Mesenchymal stem cell (in vitro differentiated cells and primary cell): ENCODE results near the gene GPR42.

Source experiments
- DNase-seq: peaks from one replicate; pipeline ENCODE4 v3.0.0-alpha.2; 2013
- H2AFZ ChIP-seq: one replicate; pipeline ENCODE4 v1.6.1; 2013; ENCODE audit warnings: low read depth, mild to moderate bottlenecking, control low read depth, inconsistent platforms, low read length, moderate library complexity
- H2AK5ac ChIP-seq: 2 replicates; pipeline ENCODE4 v1.6.1; 2013; ENCODE audit warnings: low read length, moderate library complexity, mild to moderate bottlenecking, inconsistent platforms; ENCODE audit not compliant: severe bottlenecking
- H2BK120ac ChIP-seq: one replicate; pipeline ENCODE4 v1.6.1; 2013; ENCODE audit warnings: low read depth, mild to moderate bottlenecking, inconsistent platforms, low read length, moderate library complexity
- H2BK12ac ChIP-seq, 2 experiments: one replicate each; pipeline ENCODE4 v1.6.1; 2013; ENCODE audit warnings: inconsistent platforms in 2 of 2, low read length in 2 of 2, mild to moderate bottlenecking in 2 of 2, moderate library complexity in 2 of 2, control low read depth in 1 of 2
- H2BK15ac ChIP-seq: one replicate; pipeline ENCODE4 v1.6.1; 2013; ENCODE audit warnings: mild to moderate bottlenecking, low read depth, inconsistent platforms; ENCODE audit not compliant: poor library complexity, severe bottlenecking
- H2BK5ac ChIP-seq: 2 replicates; pipeline ENCODE4 v1.6.1; 2013; ENCODE audit warnings: low read depth, mild to moderate bottlenecking, low read length, control low read depth, inconsistent platforms; ENCODE audit not compliant: poor library complexity, severe bottlenecking
- H3K14ac ChIP-seq, 2 experiments: one replicate each; pipeline ENCODE4 v1.6.1; 2013; ENCODE audit warnings: inconsistent platforms in 2 of 2, low read length in 2 of 2, control low read depth in 1 of 2, mild to moderate bottlenecking in 1 of 2, moderate library complexity in 1 of 2
- H3K18ac ChIP-seq, 2 experiments: one replicate each; pipeline ENCODE4 v1.6.1; 2013; ENCODE audit warnings: inconsistent platforms in 2 of 2, low read length in 2 of 2, control low read depth in 1 of 2, low read depth in 1 of 2, mild to moderate bottlenecking in 1 of 2
- H3K23ac ChIP-seq, 2 experiments: one replicate each; pipeline ENCODE4 v1.6.1; 2013; ENCODE audit warnings: inconsistent platforms in 2 of 2, low read length in 2 of 2, mild to moderate bottlenecking in 2 of 2, moderate library complexity in 2 of 2, control low read depth in 1 of 2
- H3K27ac ChIP-seq: 2 replicates; pipeline ENCODE4 v1.5.1; 2013; ENCODE audit warnings: mild to moderate bottlenecking, moderate library complexity, low read length, control low read depth, inconsistent platforms; ENCODE audit not compliant: poor library complexity, severe bottlenecking
- H3K27me3 ChIP-seq, 2 experiments: 2 replicates each; pipeline versions ENCODE4 v1.6.1 to v1.7.0; 2013; ENCODE audit warnings: low read length in 2 of 2, mild to moderate bottlenecking in 2 of 2, moderate library complexity in 2 of 2, control low read depth in 1 of 2, inconsistent platforms in 1 of 2; ENCODE audit not compliant: control insufficient read depth in 1 of 2, insufficient read depth in 1 of 2
- H3K36me3 ChIP-seq, 2 experiments: 2 replicates each; pipeline versions ENCODE4 v1.6.1 to v1.7.0; 2013; ENCODE audit warnings: low read length in 2 of 2, control low read depth in 1 of 2, inconsistent platforms in 1 of 2, low read depth in 1 of 2, mild to moderate bottlenecking in 1 of 2; ENCODE audit not compliant: insufficient read depth in 2 of 2, control insufficient read depth in 1 of 2
- H3K4ac ChIP-seq, 2 experiments: one replicate each; pipeline ENCODE4 v1.6.1; 2013; ENCODE audit warnings: inconsistent platforms in 2 of 2, low read length in 2 of 2, mild to moderate bottlenecking in 2 of 2, moderate library complexity in 2 of 2, control low read depth in 1 of 2, low read depth in 1 of 2
- H3K4me1 ChIP-seq: 2 replicates; pipeline ENCODE4 v1.6.1; 2013; ENCODE audit warnings: low read depth, low read length, control low read depth; ENCODE audit not compliant: control insufficient read depth, insufficient read depth
- H3K4me2 ChIP-seq: 2 replicates; pipeline ENCODE4 v1.6.1; 2013; ENCODE audit warnings: low read length, mild to moderate bottlenecking, inconsistent platforms; ENCODE audit not compliant: poor library complexity, severe bottlenecking
- H3K4me3 ChIP-seq, 2 experiments: 2 replicates each; pipeline versions ENCODE4 v1.5.1 to v1.7.0; 2013; ENCODE audit warnings: low read length in 2 of 2, mild to moderate bottlenecking in 2 of 2, control low read depth in 1 of 2, low read depth in 1 of 2; ENCODE audit not compliant: insufficient read depth in 1 of 2
- H3K79me1 ChIP-seq: replicated peaks from 2 replicates; pipeline ENCODE4 v1.6.1; 2013; ENCODE audit warnings: mild to moderate bottlenecking, control low read depth, low read length, inconsistent platforms; ENCODE audit not compliant: poor library complexity, severe bottlenecking
- H3K9ac ChIP-seq: 2 replicates; pipeline ENCODE4 v1.7.0; 2013; ENCODE audit warnings: mild to moderate bottlenecking, low read length, moderate library complexity
- H3K9me3 ChIP-seq: 2 replicates; pipeline ENCODE4 v1.7.0; 2013; ENCODE audit warnings: mild to moderate bottlenecking, low read length; ENCODE audit not compliant: control insufficient read depth
- H4K8ac ChIP-seq: one replicate; pipeline ENCODE4 v1.6.1; 2013; ENCODE audit warnings: inconsistent platforms, mild to moderate bottlenecking, low read length, moderate library complexity
- H4K91ac ChIP-seq: one replicate; pipeline ENCODE4 v1.6.1; 2013; ENCODE audit warnings: mild to moderate bottlenecking, low read length, inconsistent platforms
- WGBS: methylation state at CpG from one replicate; pipeline ENCODE4 v1.1.7; 2013; ENCODE audit warnings: mixed read lengths; 5-methylcytosine and 5-hydroxymethylcytosine counted together

The GPR42 gene

GRCh38 chr19:35381926-35382325 is 11.1 kb downstream of the GPR42 start:
- Histone ChIP-seq H3K23ac (no peak overlapping the region), H3K36me3 (no peaks in the 10 kb centered on the region), H3K9me3 (peaks cover 13% of the 10 kb centered on the region), H3K9ac (no peak overlapping the region), H3K79me1 (no peaks in the 10 kb centered on the region), H3K4ac (no peak overlapping the region), H3K4me3 (no peak overlapping the region), H2BK12ac (no peak overlapping the region), H2AFZ (no peak overlapping the region), H2BK15ac (no peak overlapping the region), H3K27me3 (peaks cover 0 to 17% of the 10 kb centered on the region in 2 experiments), H2BK120ac (no peak overlapping the region), H3K27ac (no peak overlapping the region), H2AK5ac (no peak overlapping the region), H4K8ac (no peak overlapping the region), H3K4me1 (no peaks in the 10 kb centered on the region), H3K18ac (no peak overlapping the region), H3K14ac (no peak overlapping the region), H2BK5ac (no peak overlapping the region), H3K4me2 (no peak overlapping the region), H4K91ac (no peak overlapping the region)
- WGBS, result 81% methylated on average over 6 of the region's 6 CpGs
- DNase-seq, result no peak

DNA sequence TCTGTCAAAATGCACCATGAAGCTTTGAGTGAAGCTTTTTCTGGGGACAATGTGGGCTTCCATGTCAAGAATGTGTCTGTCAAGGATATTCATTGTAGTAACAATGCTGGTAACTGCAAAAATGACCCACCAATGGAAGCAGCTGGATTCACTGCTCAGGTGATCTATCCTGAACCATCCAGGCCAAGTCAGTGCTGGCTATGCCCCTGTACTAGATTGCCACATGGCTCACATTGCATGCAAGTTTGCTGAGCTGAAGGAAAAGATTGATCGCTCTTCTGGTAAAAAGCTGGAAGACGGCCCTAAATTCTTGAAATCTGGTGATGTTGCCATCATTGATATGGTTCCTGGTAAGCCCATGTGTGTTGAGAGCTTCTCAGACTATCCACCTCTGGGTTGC is 12.7 kb downstream of the GPR42 start:
- no peak overlapping the region for H2BK12ac ChIP-seq
- no peaks in the 10 kb centered on the region for H3K79me1 ChIP-seq
- H3K14ac ChIP-seq, result no peak overlapping the region
- H2BK5ac ChIP-seq, result no peak overlapping the region
- H3K27ac ChIP-seq, result no peak overlapping the region
- H3K4me2 ChIP-seq, result no peak overlapping the region
- no peak overlapping the region for H3K9ac ChIP-seq
- no peak overlapping the region for H2AK5ac ChIP-seq
- 84% methylated on average over 2 of the region's 2 CpGs for WGBS
- H4K8ac ChIP-seq, result no peak overlapping the region
- no peak overlapping the region for H2AFZ ChIP-seq
- H3K27me3 ChIP-seq, result peaks cover 0 to 17% of the 10 kb centered on the region in 2 experiments
- no peak overlapping the region for H4K91ac ChIP-seq
- peaks cover 13% of the 10 kb centered on the region for H3K9me3 ChIP-seq
- no peak overlapping the region for H2BK120ac ChIP-seq
- no peaks in the 10 kb centered on the region for H3K36me3 ChIP-seq
- H3K23ac ChIP-seq, result no peak overlapping the region
- DNase-seq, result no peak
- no peaks in the 10 kb centered on the region for H3K4me1 ChIP-seq
- no peak overlapping the region for H2BK15ac ChIP-seq
- H3K4ac ChIP-seq, result no peak overlapping the region
- H3K4me3 ChIP-seq, result no peak overlapping the region
- no peak overlapping the region for H3K18ac ChIP-seq

GRCh38 chr19:35388277-35389054 is 17.6 kb downstream of the GPR42 start:
- Histone ChIP-seq H3K4me2 (no peak overlapping the region), H2BK120ac (no peak overlapping the region), H2BK15ac (no peak overlapping the region), H3K36me3 (no peaks in the 10 kb centered on the region), H2AFZ (no peak overlapping the region), H3K9ac (peak overlapping the region; percentile 63), H3K18ac (no peak overlapping the region), H3K4me3 (no peak overlapping the region), H3K79me1 (no peaks in the 10 kb centered on the region), H2BK12ac (no peak overlapping the region), H4K91ac (no peak overlapping the region), H3K9me3 (peaks cover 6% of the 10 kb centered on the region), H3K27ac (no peak overlapping the region), H3K4ac (no peak overlapping the region), H3K27me3 (no peaks in the 10 kb centered on the region), H3K14ac (no peak overlapping the region), H4K8ac (no peak overlapping the region), H2BK5ac (no peak overlapping the region), H2AK5ac (no peak overlapping the region), H3K23ac (no peak overlapping the region), H3K4me1 (no peaks in the 10 kb centered on the region)
- DNase-seq, result no peak
- WGBS, result 85% methylated on average over 6 of the region's 6 CpGs

GRCh38 chr19:35389192-35389861 is 18.5 kb downstream of the GPR42 start:
- Histone ChIP-seq H3K79me1 (no peaks in the 10 kb centered on the region), H3K18ac (no peak overlapping the region), H2BK120ac (no peak overlapping the region), H2BK12ac (no peak overlapping the region), H4K8ac (no peak overlapping the region), H3K4ac (no peak overlapping the region), H2BK15ac (no peak overlapping the region), H2AK5ac (no peak overlapping the region), H3K36me3 (no peaks in the 10 kb centered on the region), H3K14ac (no peak overlapping the region), H3K27ac (no peak overlapping the region), H3K4me3 (no peak overlapping the region), H3K4me2 (no peak overlapping the region), H2BK5ac (no peak overlapping the region), H3K23ac (no peak overlapping the region), H3K4me1 (no peaks in the 10 kb centered on the region), H3K9ac (peak overlapping the region; percentile 63), H2AFZ (no peak overlapping the region), H3K27me3 (no peaks in the 10 kb centered on the region), H3K9me3 (peaks cover 3% of the 10 kb centered on the region), H4K91ac (no peak overlapping the region)
- WGBS, result 45% methylated on average over 6 of the region's 6 CpGs
- DNase-seq, result no peak
